Ishikawa (cell line): ENCODE measurements around the gene UBE4B.

Experiments
- CEBPB ChIP-seq: IDR thresholded peaks from 2 replicates; pipeline ENCODE4 v1.6.1; 2012
- CREB1 ChIP-seq: IDR thresholded peaks from 2 replicates; pipeline ENCODE4 v1.6.1; 2012; ENCODE audit warnings: low read depth
- EGR1 ChIP-seq: IDR thresholded peaks from 2 replicates; pipeline ENCODE4 v1.6.1; 2012
- EP300 ChIP-seq: IDR thresholded peaks from 2 replicates; pipeline ENCODE4 v1.6.1; 2012; ENCODE audit warnings: borderline replicate concordance
- FOXM1 ChIP-seq: IDR thresholded peaks from 2 replicates; pipeline ENCODE4 v1.6.1; 2012; ENCODE audit warnings: low read depth, borderline replicate concordance
- NFIC ChIP-seq: IDR thresholded peaks from 2 replicates; pipeline ENCODE4 v1.6.1; 2012
- RAD21 ChIP-seq: IDR thresholded peaks from 2 replicates; pipeline ENCODE4 v1.6.1; 2012; ENCODE audit warnings: low read depth
- REST ChIP-seq: IDR thresholded peaks from 2 replicates; pipeline ENCODE4 v1.6.1; 2012; ENCODE audit warnings: low read depth, mild to moderate bottlenecking
- TAF1 ChIP-seq: IDR thresholded peaks from 2 replicates; pipeline ENCODE4 v1.6.1; 2012; ENCODE audit warnings: low read depth, mild to moderate bottlenecking
- TCF12 ChIP-seq: IDR thresholded peaks from 2 replicates; pipeline ENCODE4 v1.6.1; 2012; ENCODE audit warnings: low read depth
- TEAD4 ChIP-seq: IDR thresholded peaks from 2 replicates; pipeline ENCODE4 v1.6.1; 2012
- YY1 ChIP-seq: IDR thresholded peaks from 2 replicates; pipeline ENCODE4 v1.6.1; 2012; ENCODE audit warnings: low read depth
- ZBTB7A ChIP-seq: IDR thresholded peaks from 2 replicates; pipeline ENCODE4 v1.6.1; 2012; ENCODE audit warnings: low read depth
- TF ChIP-seq, protein P1 (sequence below): IDR thresholded peaks from 2 replicates; pipeline ENCODE4 v1.6.1; 2012
- TF ChIP-seq, protein P2 (sequence below): IDR thresholded peaks from 2 replicates; pipeline ENCODE4 v1.6.1; 2012

UBE4B gene

DNA sequence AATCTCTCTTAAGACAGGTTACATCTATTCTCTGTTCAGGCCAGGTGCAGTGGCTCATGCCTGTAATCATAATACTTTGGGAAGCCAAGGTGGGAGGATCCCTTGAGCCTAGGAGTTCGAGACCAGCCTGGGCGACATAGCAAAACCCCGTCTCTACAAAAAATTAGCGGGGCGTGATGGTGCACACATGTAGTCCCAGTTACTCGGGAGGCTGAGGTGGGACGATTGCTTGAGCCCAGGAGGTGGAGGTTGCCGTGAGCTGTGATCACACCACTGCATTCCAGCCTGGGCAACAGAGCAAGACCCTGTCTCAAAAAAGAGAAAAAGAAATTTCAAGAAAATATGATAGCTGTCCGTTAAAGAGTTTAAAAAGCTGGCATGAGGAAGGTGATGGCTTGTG is 43.0 kb downstream of the UBE4B start:
- TF ChIP-seq REST (no peak), FOXM1 (no peak), TAF1 (no peak), EGR1 (no peak), RAD21 (no peak), TCF12 (no peak), NFIC (no peak), YY1 (no peak), EP300 (no peak), TEAD4 (no peak), CEBPB (no peak), ZBTB7A (no peak), CREB1 (no peak)
- TF ChIP-seq, protein P1, sequence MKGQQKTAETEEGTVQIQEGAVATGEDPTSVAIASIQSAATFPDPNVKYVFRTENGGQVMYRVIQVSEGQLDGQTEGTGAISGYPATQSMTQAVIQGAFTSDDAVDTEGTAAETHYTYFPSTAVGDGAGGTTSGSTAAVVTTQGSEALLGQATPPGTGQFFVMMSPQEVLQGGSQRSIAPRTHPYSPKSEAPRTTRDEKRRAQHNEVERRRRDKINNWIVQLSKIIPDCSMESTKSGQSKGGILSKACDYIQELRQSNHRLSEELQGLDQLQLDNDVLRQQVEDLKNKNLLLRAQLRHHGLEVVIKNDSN, result no peak
- TF ChIP-seq, protein P2, sequence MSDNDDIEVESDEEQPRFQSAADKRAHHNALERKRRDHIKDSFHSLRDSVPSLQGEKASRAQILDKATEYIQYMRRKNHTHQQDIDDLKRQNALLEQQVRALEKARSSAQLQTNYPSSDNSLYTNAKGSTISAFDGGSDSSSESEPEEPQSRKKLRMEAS, result no peak

- TF ChIP-seq REST (no peak), EP300 (no peak), TEAD4 (no peak), EGR1 (no peak), RAD21 (no peak), CREB1 (no peak), CEBPB (no peak), ZBTB7A (no peak), NFIC (no peak), TCF12 (no peak)
- TF ChIP-seq, protein P2, result no peak
- TF ChIP-seq, protein P1, result no peak
Measured at GRCh38 chr1:10078494-10078893, 45.7 kb downstream of the UBE4B start.

DNA sequence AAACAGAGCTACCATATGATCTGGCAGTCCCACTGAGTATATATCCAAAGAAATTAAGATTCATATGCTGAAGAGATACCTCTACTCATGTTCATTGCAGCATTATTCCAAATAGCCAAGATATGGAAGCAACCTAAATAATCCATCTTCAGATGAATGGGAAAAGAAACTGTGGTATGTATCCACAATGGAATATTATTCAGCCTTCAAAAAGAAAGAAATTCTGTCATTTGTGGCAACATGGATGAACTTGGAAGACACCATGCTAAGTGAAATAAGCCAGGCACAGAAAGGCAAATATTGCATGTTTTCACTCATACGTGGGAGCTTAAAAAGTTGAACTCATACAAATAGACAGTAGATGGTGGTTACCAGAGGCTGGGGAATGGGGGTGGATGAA is 47.8 kb downstream of the UBE4B start:
- no peak for TF ChIP-seq CREB1
- no peak for TF ChIP-seq REST
- no peak for TF ChIP-seq TAF1
- TF ChIP-seq EGR1, result no peak
- no peak for TF ChIP-seq EP300
- TF ChIP-seq YY1, result no peak
- no peak for TF ChIP-seq ZBTB7A
- TF ChIP-seq FOXM1, result no peak
- no peak for TF ChIP-seq CEBPB
- TF ChIP-seq RAD21, result no peak

GRCh38 chr1:10082785-10083479 is 50.2 kb downstream of the UBE4B start:
- TF ChIP-seq YY1 (no peak), NFIC (no peak), CREB1 (no peak), FOXM1 (no peak), EGR1 (no peak), EP300 (no peak), TCF12 (no peak), TEAD4 (no peak), CEBPB (no peak), RAD21 (no peak)
